HG03457 (cell line): Measurements from ENCODE around the gene HOXB5.

Source experiments
- ATAC-seq: cut with Tn5 transposase; IDR thresholded peaks from one replicate; pipeline ENCODE4 v1.9.1; 2021; ENCODE audit warnings: moderate number of reproducible peaks; ENCODE audit not compliant: unreplicated experiment

HOXB5 gene

DNA sequence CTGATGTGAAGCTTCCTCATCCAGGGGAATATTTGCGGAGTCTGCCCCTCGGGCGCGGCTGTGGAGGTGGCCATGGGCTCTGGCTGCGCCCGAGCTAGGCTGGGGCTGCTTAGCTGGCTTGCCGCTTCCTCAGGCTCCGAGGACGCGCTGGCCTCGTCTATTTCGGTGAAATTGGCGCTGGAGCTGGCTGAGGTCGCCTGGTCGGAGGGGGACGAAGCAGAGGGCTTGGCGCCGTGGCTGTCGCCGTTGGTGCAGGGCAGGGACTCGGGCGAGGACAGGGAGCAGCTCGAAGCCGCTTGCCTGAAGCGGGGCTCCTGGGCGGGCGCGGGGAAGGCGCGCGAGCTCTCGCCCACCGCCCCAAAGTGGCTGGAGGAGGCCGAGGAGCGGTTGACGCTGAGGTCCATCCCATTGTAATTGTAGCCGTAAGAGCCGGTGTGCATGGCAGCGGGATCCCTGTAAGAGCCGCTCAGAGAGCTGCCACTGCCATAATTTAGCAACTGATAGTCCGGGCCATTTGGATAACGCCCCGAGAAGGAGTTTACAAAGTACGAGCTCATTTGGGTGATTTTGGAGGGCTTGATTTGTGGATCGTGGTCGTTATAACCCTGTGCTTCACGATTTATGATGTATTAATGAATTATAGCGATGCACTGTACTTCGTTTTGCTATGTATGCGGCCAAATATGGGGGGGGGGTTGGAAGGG, at the start of gene HOXB5:
Gene HOXB5, minus strand, starts transcription at position 654 of the 704 bp plus-strand sequence. Its CDS starts 97 bp downstream, at position 557.
- no peak for ATAC-seq

- no peak for ATAC-seq
These were observed 49.5 kb upstream of the HOXB5 start for GRCh38 chr17:48642843-48643696.

DNA sequence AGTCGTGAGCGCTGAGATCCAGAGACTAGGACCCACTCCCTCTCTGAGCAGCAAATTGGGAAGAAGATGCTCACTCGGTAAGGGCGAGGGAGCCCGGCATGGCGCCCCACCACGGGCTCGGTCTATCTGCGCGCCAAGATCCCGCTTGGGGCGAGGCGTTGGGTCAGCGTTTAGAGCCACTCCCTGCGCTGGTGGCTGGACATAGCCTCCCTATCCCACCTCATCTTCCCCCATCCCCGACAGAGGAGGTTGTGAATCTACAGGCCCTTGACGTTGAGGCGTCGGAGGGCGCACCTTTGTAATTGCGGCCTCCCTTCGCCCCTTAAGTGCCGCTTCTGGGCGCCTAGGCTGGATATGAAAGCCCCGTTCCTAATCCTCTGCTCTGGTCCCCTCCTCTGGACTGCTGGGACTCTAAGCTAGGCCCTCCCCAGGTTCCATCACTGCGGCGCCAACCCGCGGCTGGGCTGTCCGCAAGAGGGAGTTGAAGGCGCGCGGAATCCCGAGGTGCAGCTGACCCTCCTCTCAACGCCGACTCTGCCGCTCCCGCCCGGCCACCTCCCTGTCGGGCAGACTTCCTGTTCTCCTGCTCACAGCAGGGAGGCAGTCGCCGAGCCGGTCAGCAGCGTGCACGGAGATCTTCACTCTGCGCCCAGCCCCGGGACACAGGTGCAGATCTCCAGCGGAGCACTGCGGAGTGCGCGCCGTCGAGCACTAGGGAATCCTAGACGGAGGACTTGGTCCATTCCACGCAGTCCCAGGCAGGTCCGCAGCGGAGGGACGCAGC, 48.7 kb upstream of the HOXB5 start:
- no peak for ATAC-seq

GRCh38 chr17:48641541-48642058, 48.0 kb upstream of the HOXB5 start:
- ATAC-seq, result no peak

DNA sequence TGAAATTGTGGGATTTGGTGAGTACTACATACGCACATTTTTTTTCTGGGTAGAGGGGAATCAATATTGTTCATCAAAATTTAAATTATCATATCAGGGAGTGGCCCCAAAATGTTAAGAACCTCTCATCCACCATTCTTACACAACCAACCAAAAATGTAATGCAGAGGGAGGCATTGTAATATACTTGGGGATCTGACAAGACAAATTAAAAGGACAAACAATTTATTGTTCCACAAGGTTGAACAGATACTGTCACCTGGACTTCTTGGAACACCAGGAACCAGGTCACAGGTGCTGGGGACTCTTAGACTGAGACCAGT, 47.2 kb upstream of the HOXB5 start:
- ATAC-seq, result no peak

- no peak for ATAC-seq
These were observed 46.6 kb upstream of the HOXB5 start for GRCh38 chr17:48639982-48640857.

DNA sequence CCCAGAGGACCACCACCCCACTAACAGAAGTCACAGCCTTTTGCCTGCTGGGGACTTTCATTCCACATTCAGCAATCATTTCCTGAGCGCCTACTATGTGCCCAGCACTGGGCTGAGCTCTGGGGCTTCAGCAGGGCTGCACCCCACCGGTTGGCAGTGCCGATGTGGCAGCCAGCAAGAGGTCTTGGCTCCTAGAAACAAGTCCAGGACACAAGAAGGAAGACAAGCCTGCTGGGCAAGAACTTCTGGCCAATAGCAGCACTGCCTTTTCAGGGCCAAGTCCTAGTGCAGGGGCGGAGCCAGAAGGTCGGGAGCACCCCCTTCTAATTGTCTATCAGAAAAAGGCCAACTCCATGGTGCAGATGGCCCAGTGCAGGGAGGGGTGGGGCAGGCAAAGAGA, 45.6 kb upstream of the HOXB5 start:
- ATAC-seq, result no peak

DNA sequence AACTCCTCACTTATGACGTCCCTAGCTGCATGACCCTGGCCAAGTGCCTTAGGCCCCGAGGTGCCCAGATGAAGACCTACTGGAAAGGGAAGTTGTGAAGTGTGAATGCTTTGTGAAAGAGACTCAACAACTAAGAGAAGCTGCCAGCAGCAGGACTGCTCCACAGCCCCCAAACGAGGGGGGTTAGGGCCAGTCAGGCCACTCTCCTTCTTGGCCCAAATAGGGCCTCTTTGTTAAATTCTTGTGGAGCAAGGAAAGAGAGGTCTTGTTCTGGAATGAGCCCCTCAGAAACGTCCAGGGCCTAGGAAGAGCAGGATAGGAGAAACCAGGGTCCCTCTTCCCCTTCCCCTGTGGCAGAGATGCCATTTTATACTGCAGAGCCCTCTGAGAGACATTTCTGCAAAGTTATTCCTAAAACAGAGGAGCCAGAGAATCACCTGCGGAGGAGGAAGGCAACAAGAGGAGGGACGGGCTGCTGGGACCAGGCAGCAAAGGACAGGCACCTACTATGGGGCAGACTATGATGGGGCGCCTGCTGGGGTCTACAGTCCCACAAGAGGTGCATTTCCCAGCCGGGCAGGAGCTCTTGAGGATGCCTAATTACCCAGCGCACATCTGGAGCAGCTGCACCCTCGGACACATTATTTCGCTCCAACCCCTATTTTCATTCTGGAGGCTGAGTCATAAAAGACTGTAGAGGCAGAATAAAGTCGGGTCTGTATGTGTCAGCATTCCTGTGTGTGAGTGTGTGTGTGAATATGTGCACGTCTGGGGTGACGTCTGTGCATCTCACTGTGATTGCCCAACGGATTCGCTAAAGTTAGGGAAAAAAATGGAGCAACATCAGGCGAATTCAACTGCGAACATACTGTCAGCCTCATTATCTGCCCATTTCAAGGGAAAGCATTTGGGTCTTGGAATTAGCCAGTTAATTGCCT, 44.0 kb upstream of the HOXB5 start:
- no peak for ATAC-seq

DNA sequence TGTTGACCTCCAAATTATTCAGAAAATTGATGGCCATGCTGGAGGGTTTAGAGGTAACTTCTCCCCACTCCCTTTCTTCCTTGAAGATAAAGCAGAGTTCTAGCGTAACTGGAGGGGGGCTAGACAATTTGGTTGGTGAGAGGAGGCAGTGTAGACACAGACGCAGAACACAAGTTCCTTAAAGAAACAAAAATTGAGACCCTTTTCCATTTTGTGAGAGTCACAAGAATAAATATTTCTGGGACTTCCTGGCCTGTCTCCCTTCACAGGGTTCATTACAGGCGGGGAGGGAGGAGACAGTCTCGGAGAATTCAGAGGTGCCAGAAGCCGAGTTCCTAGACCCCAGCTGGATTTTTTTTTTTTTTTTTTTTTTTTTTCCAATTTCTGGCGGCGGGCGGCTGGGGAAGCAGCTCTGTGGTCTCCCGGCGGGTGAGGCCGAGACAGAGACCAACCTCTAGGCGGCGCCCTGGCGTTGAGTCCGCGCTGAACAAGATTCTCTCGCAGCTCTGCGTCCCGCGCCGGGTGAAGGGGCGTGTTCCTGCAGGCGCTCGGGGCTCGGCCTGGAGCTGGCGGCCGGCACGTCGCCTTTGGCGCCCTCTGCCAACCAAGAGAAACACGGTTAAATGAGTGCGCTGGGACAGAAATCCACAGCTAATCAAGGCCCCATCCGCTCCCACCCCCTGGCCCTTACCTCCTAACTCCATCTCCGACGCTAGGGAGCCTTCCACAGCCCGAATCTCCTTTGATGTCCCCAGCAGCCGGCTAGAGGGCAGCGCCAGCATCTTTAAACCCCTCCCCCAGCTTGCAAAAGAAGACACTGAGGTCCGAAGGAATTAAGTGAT, 42.8 kb upstream of the HOXB5 start:
- ATAC-seq, result no peak

- ATAC-seq, result no peak
These were observed 41.1 kb upstream of the HOXB5 start for GRCh38 chr17:48634493-48635208.

- ATAC-seq, result no peak
These were observed 39.7 kb upstream of the HOXB5 start for GRCh38 chr17:48633266-48633677.

DNA sequence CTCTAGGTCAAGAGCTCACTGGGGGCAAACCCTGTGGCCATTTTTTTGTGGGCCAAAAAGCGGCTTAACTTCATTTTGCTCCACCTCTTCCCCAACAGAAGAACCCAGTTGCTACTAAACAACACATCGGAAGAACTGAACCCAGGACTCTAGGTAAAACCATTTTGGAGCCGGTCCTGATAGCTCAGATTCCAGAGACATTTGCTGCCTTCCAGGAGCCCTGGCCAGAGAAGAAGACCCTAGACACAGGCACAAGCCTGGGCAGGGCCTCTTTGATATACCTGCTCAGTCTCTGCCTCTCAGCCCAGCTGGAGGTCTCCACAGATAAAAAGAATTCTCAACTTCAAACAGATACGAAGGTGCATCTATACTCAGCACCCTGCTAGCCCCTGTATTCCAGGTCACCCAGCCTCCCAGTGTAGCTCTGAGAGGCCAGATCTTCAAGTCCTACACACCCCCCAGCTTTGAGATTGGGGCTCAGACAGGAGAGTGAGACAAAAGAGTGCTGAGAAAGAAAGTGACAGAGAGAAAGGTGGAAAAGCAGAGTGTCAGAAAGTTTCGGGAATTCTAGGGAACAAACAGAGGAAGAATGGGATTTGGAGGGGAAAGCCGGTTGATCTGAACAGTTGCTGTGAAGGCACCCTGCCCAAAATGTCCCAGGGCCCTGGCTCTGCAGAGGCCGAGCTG, 39.1 kb upstream of the HOXB5 start:
- ATAC-seq, result no peak

DNA sequence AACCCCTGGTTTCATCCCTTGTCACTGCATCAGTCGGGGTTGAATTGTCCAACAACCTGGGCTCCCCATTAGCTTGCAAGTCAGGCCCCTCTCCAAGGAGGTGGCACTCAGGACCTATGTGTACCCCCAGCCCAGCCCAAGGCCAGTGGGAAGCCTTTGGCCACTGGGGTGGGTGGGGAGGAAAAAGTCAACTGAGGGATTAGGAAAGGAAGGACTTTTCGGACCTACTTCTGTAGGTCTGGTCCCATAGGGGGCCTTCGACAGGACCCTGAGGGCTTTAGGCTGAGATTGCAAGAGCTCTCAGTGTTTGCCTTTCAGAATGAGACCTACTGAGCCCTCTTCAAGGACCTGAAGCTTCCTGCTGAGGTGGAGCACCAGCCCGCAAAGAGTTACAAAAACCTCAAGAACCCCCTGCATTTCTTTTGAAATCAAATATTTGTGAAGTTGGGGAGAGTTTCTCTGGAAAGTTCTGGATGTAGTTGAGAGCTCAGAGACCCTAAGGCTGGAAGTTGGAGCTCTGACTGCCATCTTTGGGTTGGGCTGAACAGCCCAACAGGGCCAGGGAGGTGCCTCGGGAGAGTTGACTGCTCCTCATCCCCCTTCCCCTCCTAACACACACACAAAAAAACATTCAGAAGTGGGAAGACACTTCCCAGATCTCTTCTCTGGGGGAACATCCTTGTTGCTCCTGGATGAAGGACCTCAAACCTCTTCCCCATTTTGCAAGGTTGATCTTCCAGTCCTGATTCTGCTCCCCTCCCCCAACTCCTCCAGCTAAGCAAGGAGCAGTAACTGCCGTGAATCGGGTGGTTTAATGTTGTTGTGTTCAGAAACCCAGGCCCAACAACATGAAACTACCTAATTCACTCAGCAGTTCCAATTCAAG, 38.4 kb upstream of the HOXB5 start:
- ATAC-seq, result no peak

- ATAC-seq, result no peak
These were observed 37.5 kb upstream of the HOXB5 start for GRCh38 chr17:48630925-48631692.
